Adrenal gland (tissue), 5 donors: ENCODE data around the gene PPFIA2.

Experiments
- CTCF ChIP-seq, 6 experiments: fragments of 450-650 bp in 4 of 6; fragments of 200-600 bp in 2 of 6; sonication (generic) in 1 of 6; IDR thresholded peaks; 1 replicate in 5 of 6; 2 replicates in 1 of 6; pipeline versions ENCODE4 v1.5.1 to v1.8.0; 2016 to 2021; ENCODE audit warnings: antibody characterized with exemption in 6 of 6, mild to moderate bottlenecking in 2 of 6, moderate library complexity in 1 of 6
- POLR2A ChIP-seq, 2 donors: fragments of 450-650 bp; IDR thresholded peaks; one replicate each; pipeline ENCODE4 v1.6.1; 2017; ENCODE audit warnings: antibody characterized with exemption in 2 of 2, mild to moderate bottlenecking in 2 of 2, moderate library complexity in 1 of 2
- donor health status: DM: no; HTN: no; CAD: no.

DNA sequence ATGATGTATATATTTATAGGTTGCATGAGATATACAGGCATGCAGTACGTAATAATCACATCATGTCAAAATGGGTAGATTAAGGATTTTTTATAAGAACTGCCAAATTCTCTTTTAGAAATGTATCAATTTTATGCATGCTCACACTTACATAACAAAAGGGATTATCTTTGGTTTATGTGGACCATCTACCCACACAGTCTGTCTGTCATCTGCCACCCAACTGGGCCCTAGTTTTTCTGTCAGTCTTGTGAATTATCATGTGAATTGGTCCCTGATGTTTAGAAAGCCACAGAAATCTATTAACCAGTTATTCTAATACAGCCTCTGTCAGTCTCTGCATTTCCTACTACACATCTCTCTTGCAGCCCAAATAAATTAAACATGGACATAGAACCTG, 547.8 kb downstream of the PPFIA2 start:
- TF ChIP-seq POLR2A (IDR thresholded peaks at IDR 0.05) (no peak), CTCF (IDR thresholded peaks at IDR 0.05) (no peak)
